ENCODE results near the gene SMC2.

- TF ChIP-seq POLR2AphosphoS5 (IDR thresholded peaks at IDR 0.05; ENCODE audit: low read depth, low read length) (no peak), POLR2A (IDR thresholded peaks at IDR 0.05; ENCODE audit: low read depth, low read length) (no peak), SPI1 (IDR thresholded peaks at IDR 0.05; ENCODE audit: low read depth, low read length) (no peak), TAF1 (IDR thresholded peaks at IDR 0.05; ENCODE audit: low read depth, low read length) (no peak)
Observed at GRCh38 chr9:104143550-104143910, 49.4 kb downstream of the SMC2 start.
